ENCODE results near the gene TNFRSF8.

- TF ChIP-seq, protein P1, sequence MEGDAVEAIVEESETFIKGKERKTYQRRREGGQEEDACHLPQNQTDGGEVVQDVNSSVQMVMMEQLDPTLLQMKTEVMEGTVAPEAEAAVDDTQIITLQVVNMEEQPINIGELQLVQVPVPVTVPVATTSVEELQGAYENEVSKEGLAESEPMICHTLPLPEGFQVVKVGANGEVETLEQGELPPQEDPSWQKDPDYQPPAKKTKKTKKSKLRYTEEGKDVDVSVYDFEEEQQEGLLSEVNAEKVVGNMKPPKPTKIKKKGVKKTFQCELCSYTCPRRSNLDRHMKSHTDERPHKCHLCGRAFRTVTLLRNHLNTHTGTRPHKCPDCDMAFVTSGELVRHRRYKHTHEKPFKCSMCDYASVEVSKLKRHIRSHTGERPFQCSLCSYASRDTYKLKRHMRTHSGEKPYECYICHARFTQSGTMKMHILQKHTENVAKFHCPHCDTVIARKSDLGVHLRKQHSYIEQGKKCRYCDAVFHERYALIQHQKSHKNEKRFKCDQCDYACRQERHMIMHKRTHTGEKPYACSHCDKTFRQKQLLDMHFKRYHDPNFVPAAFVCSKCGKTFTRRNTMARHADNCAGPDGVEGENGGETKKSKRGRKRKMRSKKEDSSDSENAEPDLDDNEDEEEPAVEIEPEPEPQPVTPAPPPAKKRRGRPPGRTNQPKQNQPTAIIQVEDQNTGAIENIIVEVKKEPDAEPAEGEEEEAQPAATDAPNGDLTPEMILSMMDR (conservative IDR thresholded peaks at IDR 0.05 in 1 of 2, IDR thresholded peaks at IDR 0.05 in 1 of 2; ENCODE audit: low read depth in 1 of 2, low read length in 2 of 2) = no peak
- no peak for TF ChIP-seq EZH2 (IDR thresholded peaks at IDR 0.05; ENCODE audit: low read length, missing control alignments)
Observed at GRCh38 chr1:12087797-12088314, 24.8 kb downstream of the TNFRSF8 start.
